A673 (cell line): ENCODE results near the gene KRTAP10-8. TPM values are rescaled to one million over a fixed set of nuclear protein-coding genes. Genes with fewer than 3 reads are reported as not detected.
"Not testable (repeated sequence)": the region's sequence is repeated elsewhere in the genome, so short reads cannot be mapped to it uniquely, and the experiment has no call there.

ENCODE experiments used
- BruUV-seq: library from RNA; stranded (reverse); fragments of 400-500 nt; replicated peaks from 2 replicates; lab custom pipeline; 2021; lab: Mats Ljungman, UMichigan
- CTCF ChIA-PET: fragments of 300-600 bp; sonication (Branson Sonifier 250); formaldehyde crosslinking; loops from one replicate; lab custom pipeline; 2022; ENCODE audit warnings: antibody characterized with exemption; lab: Charles Lee
- POLR2A ChIA-PET: fragments of 300-600 bp; sonication (Branson Sonifier 250); formaldehyde crosslinking; loops from one replicate; lab custom pipeline; 2022; ENCODE audit warnings: antibody characterized with exemption; ENCODE audit not compliant: low non-redundant PET; lab: Charles Lee
- DNase-seq: peaks from one replicate; pipeline ENCODE4 v3.0.0-alpha.2; 2015; ENCODE audit warnings: low spot score
- H3K27ac ChIP-seq: fragments of 200-600 bp; sonication (generic); 2 replicates; pipeline ENCODE4 v1.5.1; 2016; ENCODE audit warnings: mixed run types, low read depth, mild to moderate bottlenecking, mixed read lengths, antibody characterized with exemption, low read length; ENCODE audit not compliant: poor library complexity, severe bottlenecking
- H3K27me3 ChIP-seq: fragments of 200-600 bp; sonication (generic); replicated peaks from 2 replicates; pipeline ENCODE4 v1.6.1; 2017; ENCODE audit warnings: mixed run types, low read depth, mild to moderate bottlenecking, mixed read lengths, antibody characterized with exemption, low read length; ENCODE audit not compliant: insufficient read depth, poor library complexity
- H3K36me3 ChIP-seq: fragments of 200-600 bp; sonication (generic); 2 replicates; pipeline ENCODE4 v1.6.1; 2016; ENCODE audit warnings: mixed run types, mild to moderate bottlenecking, mixed read lengths, antibody characterized with exemption, low read length; ENCODE audit not compliant: insufficient read depth, poor library complexity, severe bottlenecking
- H3K4me1 ChIP-seq: fragments of 200-600 bp; sonication (generic); 2 replicates; pipeline ENCODE4 v1.6.1; 2017; ENCODE audit warnings: mixed run types, mild to moderate bottlenecking, mixed read lengths, antibody characterized with exemption, low read length; ENCODE audit not compliant: insufficient read depth, poor library complexity, severe bottlenecking
- H3K4me3 ChIP-seq: fragments of 200-600 bp; sonication (generic); 2 replicates; pipeline ENCODE4 v1.5.1; 2016; ENCODE audit warnings: low read depth, mixed run types, mild to moderate bottlenecking, mixed read lengths, low read length; ENCODE audit not compliant: poor library complexity, severe bottlenecking
- H3K9me3 ChIP-seq: fragments of 200-600 bp; sonication (generic); 2 replicates; pipeline ENCODE4 v1.6.1; 2016; ENCODE audit warnings: mixed run types, low read depth, mild to moderate bottlenecking, mixed read lengths, antibody characterized with exemption, low read length; ENCODE audit not compliant: poor library complexity, severe bottlenecking
- CTCF ChIP-seq: fragments of 300-800, 200-600 bp; sonication (generic); conservative IDR thresholded peaks from 2 replicates; pipeline ENCODE4 v1.5.1; 2017; ENCODE audit warnings: low read depth, mild to moderate bottlenecking, antibody characterized with exemption, low read length, moderate library complexity, mixed read lengths
- EZH2 ChIP-seq: fragments of 200-600 bp; sonication (generic); IDR thresholded peaks from 2 replicates; pipeline ENCODE4 v1.6.1; 2017; ENCODE audit warnings: borderline replicate concordance, low read depth, mild to moderate bottlenecking, mixed read lengths, antibody characterized with exemption, low read length; ENCODE audit not compliant: poor library complexity, severe bottlenecking
- intact Hi-C: fragments of 100-400 bp; cut with micrococcal nuclease; formaldehyde crosslinking; loops from one replicate; pipeline ENCODE4 v1.10.0; 2022; ENCODE audit not compliant: unreplicated experiment
- total RNA-seq: library from RNA; stranded (reverse); gene quantifications from 2 replicates; pipeline ENCODE4 v1.2.3, GENCODE V29; 2021

Gene KRTAP10-8
- total RNA-seq, 1 experiment from 2014 or later: not detected

GRCh38 chr21:44571844-44572782 lies 39.8 kb upstream of the KRTAP10-8 start:
- ChIA-PET POLR2A (no interaction called here), CTCF (no interaction called here)
- Histone ChIP-seq H3K36me3 (no peaks in the 10 kb centered on the region), H3K9me3 (no peaks in the 10 kb centered on the region), H3K4me1 (no peaks in the 10 kb centered on the region), H3K27me3 (no peaks in the 10 kb centered on the region), H3K4me3 (no peak overlapping the region), H3K27ac (no peak overlapping the region)
- TF ChIP-seq EZH2 (no peak), CTCF (no peak)
- no peak for DNase-seq
- no TSS peak for BruUV-seq
- intact Hi-C loops: no loop called here

DNA sequence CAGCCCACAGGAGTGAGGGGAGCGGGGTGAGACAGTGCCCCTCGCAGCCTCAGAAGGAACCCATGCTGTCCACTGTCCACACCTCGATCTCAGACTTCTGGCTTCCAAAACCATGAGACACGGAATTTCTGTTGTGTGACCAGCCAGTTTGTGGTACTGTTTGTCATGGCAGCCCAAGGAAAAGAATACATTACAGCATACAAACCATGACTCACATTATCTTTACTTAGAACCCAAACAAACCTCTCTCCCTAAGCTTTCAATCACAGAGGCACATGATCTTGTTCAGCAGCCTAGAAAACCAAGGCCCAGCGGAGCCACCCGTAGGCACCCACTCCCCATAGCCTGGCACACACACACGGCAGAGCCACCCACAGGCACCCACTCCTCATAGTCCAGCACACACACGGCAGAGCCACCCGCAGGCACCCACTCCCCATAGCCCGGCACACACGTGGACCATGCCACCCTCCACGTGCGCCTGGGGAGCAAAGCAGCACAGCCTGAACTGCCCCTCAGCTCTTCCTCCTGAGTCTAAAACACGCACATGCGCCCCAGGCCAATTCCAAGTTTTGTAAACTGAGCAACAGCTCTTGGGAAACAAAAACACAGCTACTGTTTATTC lies 38.8 kb upstream of the KRTAP10-8 start:
- ChIA-PET POLR2A (no interaction called here), CTCF (no interaction called here)
- Histone ChIP-seq H3K4me1 (no peaks in the 10 kb centered on the region), H3K9me3 (no peaks in the 10 kb centered on the region), H3K4me3 (no peak overlapping the region), H3K36me3 (no peaks in the 10 kb centered on the region), H3K27me3 (no peaks in the 10 kb centered on the region), H3K27ac (no peak overlapping the region)
- intact Hi-C loops: no loop called here
- BruUV-seq: no TSS peak
- no peak for DNase-seq
- no peak for TF ChIP-seq CTCF
- no peak for TF ChIP-seq EZH2

GRCh38 chr21:44573630-44574456 lies 38.0 kb upstream of the KRTAP10-8 start, which contains the start of gene KRTAP10-4:
Gene KRTAP10-4, plus strand, starts transcription at chr21:44573729. Its CDS starts 30 bp downstream, at chr21:44573759.
- H3K4me3 ChIP-seq, H3K27me3 ChIP-seq, H3K36me3 ChIP-seq, intact Hi-C loops, DNase-seq, H3K27ac ChIP-seq, BruUV-seq, POLR2A ChIA-PET, H3K4me1 ChIP-seq, H3K9me3 ChIP-seq: not testable (repeated sequence)
- CTCF ChIA-PET: interaction anchor here (0.6 kb wide), 1 partner anchor 180 kb away, joined by 4 read pairs; no protein-coding TSS in a partner anchor
